ENCODE measurements around the gene SSBP4. TPM values are rescaled to one million over a fixed set of nuclear protein-coding genes. Genes with fewer than 3 reads are reported as not detected.

SSBP4 gene
- total and polyA plus RNA-seq, 2 experiments from 2014 or later, result 44.4 to 52.0 TPM

- H3K4me3 Mint-ChIP-seq, result peak overlapping the region; percentile 60
These were observed 30.9 kb upstream of the SSBP4 start for GRCh38 chr19:18388100-18388959.

More at GRCh38 chr19:18388100-18388959, 30.9 kb upstream of the SSBP4 start:
- Histone ChIP-seq H2AFZ (no peak overlapping the region), H3K27ac (ENCODE audit: low read depth) (no peak overlapping the region), H3K4me2 (peak overlapping the region; percentile 62; the same call in 1 of the 2 replicates), H3K4me1 (ENCODE audit: insufficient read depth) (peaks cover 9% of the 10 kb centered on the region), H3F3A (replicated peaks; ENCODE audit: low read depth) (peaks cover 26% of the 10 kb centered on the region), H3K36me3 (ENCODE audit: insufficient read depth) (no peaks in the 10 kb centered on the region), H3K27me3 (ENCODE audit: insufficient read depth) (peaks cover 21% of the 10 kb centered on the region), H3K4me3 (peak overlapping the region; percentile 50; the same call in 1 of the 2 replicates), H3K9me2 (ENCODE audit: insufficient read depth) (no peaks in the 10 kb centered on the region), H3K79me2 (replicated peaks; ENCODE audit: insufficient read depth) (no peaks in the 10 kb centered on the region), H4K20me1 (replicated peaks; ENCODE audit: insufficient read depth) (no peaks in the 10 kb centered on the region)
- H3K9me3 Mint-ChIP-seq, result no peaks in the 10 kb centered on the region
- peaks cover 14% of the 10 kb centered on the region for H3K4me1 Mint-ChIP-seq
- ATAC-seq, result peak; percentile 80
- peaks cover 37% of the 10 kb centered on the region for H3K27me3 Mint-ChIP-seq (ENCODE audit: insufficient read depth, low read depth, poor library complexity)
- DNase-seq (ENCODE audit: low spot score), result peak; percentile 85
- peaks cover 11% of the 10 kb centered on the region for H3K36me3 Mint-ChIP-seq (ENCODE audit: low read depth)
- TF ChIP-seq JUNB (IDR thresholded peaks at IDR 0.05; ENCODE audit: unreplicated experiment) (no peak), REST (IDR thresholded peaks at IDR 0.05; ENCODE audit: unreplicated experiment) (no peak), ZNF331 (CRISPR knock-in tag; IDR thresholded peaks at IDR 0.05; ENCODE audit: low read depth) (no peak), ZNF114 (CRISPR knock-in tag; IDR thresholded peaks at IDR 0.05) (no peak), ETS1 (IDR thresholded peaks at IDR 0.05) (no peak), EZH2phosphoT487 (IDR thresholded peaks at IDR 0.05; ENCODE audit: unreplicated experiment) (no peak), CTCF (conservative IDR thresholded peaks at IDR 0.05; ENCODE audit: low read depth in 2 of 2) (peak; percentile 77 to 98), POLR2AphosphoS5 (IDR thresholded peaks at IDR 0.05; ENCODE audit: low read depth) (no peak), CREB1 (CRISPR knock-in tag; IDR thresholded peaks at IDR 0.05; ENCODE audit: low read depth) (peak; percentile 46), NANOG (IDR thresholded peaks at IDR 0.05; ENCODE audit: borderline replicate concordance) (no peak), ZNF462 (CRISPR knock-in tag; IDR thresholded peaks at IDR 0.05) (no peak), EZH2 (IDR thresholded peaks at IDR 0.05; ENCODE audit: low read depth, unreplicated experiment) (no peak), STAT1 (IDR thresholded peaks at IDR 0.05; ENCODE audit: unreplicated experiment) (no peak)
- H3K27ac Mint-ChIP-seq, result no peak overlapping the region
